Liver (tissue), 9 donors: Measurements from ENCODE around the gene HSPA12B. TPM values are rescaled to one million over a fixed set of nuclear protein-coding genes. Genes with fewer than 3 reads are reported as not detected.

Experiments
- DNase-seq: peaks from one replicate; pipeline ENCODE4 v3.0.0-alpha.2; 2017; ENCODE audit warnings: low spot score
- H3K27ac ChIP-seq, 2 donors: one replicate each; pipeline ENCODE4 v1.7.0; 2013; ENCODE audit warnings: inconsistent platforms in 2 of 2, low read length in 2 of 2, control low read depth in 1 of 2, low read depth in 1 of 2, mild to moderate bottlenecking in 1 of 2
- H3K27me3 ChIP-seq, 4 donors: one replicate each; pipeline versions ENCODE4 v1.6.1 to v1.7.0; 2013; ENCODE audit warnings: low read length in 3 of 4, inconsistent platforms in 1 of 4, mild to moderate bottlenecking in 1 of 4, moderate library complexity in 1 of 4; ENCODE audit not compliant: control insufficient read depth in 4 of 4, insufficient read depth in 4 of 4
- H3K36me3 ChIP-seq, 4 donors: one replicate each; pipeline versions ENCODE4 v1.6.1 to v1.7.0; 2013; ENCODE audit warnings: low read length in 3 of 4, mild to moderate bottlenecking in 3 of 4, low read depth in 1 of 4, moderate library complexity in 1 of 4; ENCODE audit not compliant: control insufficient read depth in 4 of 4, insufficient read depth in 3 of 4
- H3K4me1 ChIP-seq, 4 donors: one replicate each; pipeline versions ENCODE4 v1.6.1 to v1.7.0; 2013; ENCODE audit warnings: low read length in 3 of 4, mild to moderate bottlenecking in 3 of 4, moderate library complexity in 1 of 4; ENCODE audit not compliant: control insufficient read depth in 4 of 4, insufficient read depth in 4 of 4
- H3K4me3 ChIP-seq, 3 donors: one replicate each; pipeline versions ENCODE4 v1.6.1 to v1.7.0; 2013; ENCODE audit warnings: low read length in 3 of 3, control low read depth in 1 of 3, low read depth in 1 of 3, mild to moderate bottlenecking in 1 of 3
- H3K9ac ChIP-seq, 2 donors: one replicate each; pipeline ENCODE4 v1.7.0; 2013; ENCODE audit warnings: low read length in 2 of 2, mild to moderate bottlenecking in 2 of 2, moderate library complexity in 2 of 2, control low read depth in 1 of 2, low read depth in 1 of 2
- H3K9me3 ChIP-seq, 4 donors: one replicate each; pipeline versions ENCODE4 v1.6.1 to v1.7.0; 2013; ENCODE audit warnings: low read length in 3 of 4; ENCODE audit not compliant: control insufficient read depth in 4 of 4
- ATF3 ChIP-seq: IDR thresholded peaks from 2 replicates; pipeline ENCODE4 v1.6.1; 2016; ENCODE audit warnings: antibody characterized with exemption
- CTCF ChIP-seq: fragments of 150-350 bp; IDR thresholded peaks from 2 replicates; pipeline ENCODE4 v1.5.1; 2017; ENCODE audit warnings: improper control_type of control experiment, low read depth, low read length; ENCODE audit not compliant: missing input control
- EGR1 ChIP-seq, 2 donors: IDR thresholded peaks; 2 replicates each; pipeline ENCODE4 v1.6.1; 2016 to 2018; ENCODE audit warnings: antibody characterized with exemption in 2 of 2, low read depth in 2 of 2
- FOXA1 ChIP-seq: IDR thresholded peaks from 2 replicates; pipeline ENCODE4 v1.6.1; 2016; ENCODE audit warnings: antibody characterized with exemption
- GABPA ChIP-seq, 2 donors: IDR thresholded peaks in 1 of 2; conservative IDR thresholded peaks in 1 of 2; 2 replicates each; pipeline ENCODE4 v1.6.1; 2016; ENCODE audit warnings: antibody characterized with exemption in 2 of 2, mild to moderate bottlenecking in 1 of 2, moderate library complexity in 1 of 2
- HNF4A ChIP-seq, 2 donors: conservative IDR thresholded peaks; 2 replicates each; pipeline ENCODE4 v1.6.1; 2016; ENCODE audit warnings: antibody characterized with exemption in 2 of 2, mild to moderate bottlenecking in 2 of 2
- HNF4G ChIP-seq: IDR thresholded peaks from 2 replicates; pipeline ENCODE4 v1.6.1; 2016; ENCODE audit warnings: antibody characterized with exemption
- JUND ChIP-seq, 2 donors: IDR thresholded peaks; 2 replicates each; pipeline ENCODE4 v1.6.1; 2016; ENCODE audit warnings: antibody characterized with exemption in 2 of 2
- NR2F2 ChIP-seq: IDR thresholded peaks from 2 replicates; pipeline ENCODE4 v1.6.1; 2016; ENCODE audit warnings: antibody characterized with exemption
- RAD21 ChIP-seq, 2 donors: IDR thresholded peaks; 2 replicates each; pipeline ENCODE4 v1.6.1; 2016; ENCODE audit warnings: antibody characterized with exemption in 2 of 2, mild to moderate bottlenecking in 2 of 2
- RXRA ChIP-seq, 2 donors: IDR thresholded peaks; 2 replicates each; pipeline ENCODE4 v1.6.1; 2017 to 2018; ENCODE audit warnings: antibody characterized with exemption in 2 of 2, mild to moderate bottlenecking in 1 of 2
- SP1 ChIP-seq: IDR thresholded peaks from 2 replicates; pipeline ENCODE4 v1.6.1; 2018; ENCODE audit warnings: antibody characterized with exemption, mild to moderate bottlenecking
- TAF1 ChIP-seq: conservative IDR thresholded peaks from 2 replicates; pipeline ENCODE4 v1.6.1; 2016; ENCODE audit warnings: antibody characterized with exemption, mild to moderate bottlenecking
- YY1 ChIP-seq: IDR thresholded peaks from 2 replicates; pipeline ENCODE4 v1.6.1; 2016; ENCODE audit warnings: antibody characterized with exemption, mild to moderate bottlenecking
- WGBS: extraction: QIAGEN DNeasy Blood & Tissue Kit; methylation state at CpG from one replicate; pipeline ENCODE4 v1.1.7; 2013; 5-methylcytosine and 5-hydroxymethylcytosine counted together
- polyA plus RNA-seq, 2 donors: library from polyadenylated mRNA; stranded (reverse) in 1 of 2; unstranded in 1 of 2; fragments of 200-250 nt in 1 of 2; fragments of >200 nt in 1 of 2; fragmentation: Nextera tagmentation in 1 of 2; extraction: Ambion mirVana in 1 of 2; gene quantifications; one replicate each; pipeline versions ENCODE4 v1.2.1 to v1.2.3, GENCODE V29; 2013 to 2015
- total RNA-seq, 2 donors: library from RNA; depleted of rRNA; stranded (reverse); fragments of >200 nt; gene quantifications; one replicate each; pipeline ENCODE4 v1.2.3, GENCODE V29; 2014
- TF ChIP-seq, protein P1 (sequence below): IDR thresholded peaks from 2 replicates; pipeline ENCODE4 v1.6.1; 2016; ENCODE audit warnings: antibody characterized with exemption
- TF ChIP-seq, protein P2 (sequence below): IDR thresholded peaks from 2 replicates; pipeline ENCODE4 v1.6.1; 2016; ENCODE audit warnings: antibody characterized with exemption
- donor health status: healthy.
- donor health status: healthy.
- donor health status: healthy.
- donor health status: healthy.
- donor health status: healthy.

HSPA12B gene
- total and polyA plus RNA-seq, 4 donors: 0.72 to 1.8 (median 0.87) TPM

GRCh38 chr20:3735768-3736167, 3.3 kb downstream of the HSPA12B start (continued):
- TF ChIP-seq, protein P1, sequence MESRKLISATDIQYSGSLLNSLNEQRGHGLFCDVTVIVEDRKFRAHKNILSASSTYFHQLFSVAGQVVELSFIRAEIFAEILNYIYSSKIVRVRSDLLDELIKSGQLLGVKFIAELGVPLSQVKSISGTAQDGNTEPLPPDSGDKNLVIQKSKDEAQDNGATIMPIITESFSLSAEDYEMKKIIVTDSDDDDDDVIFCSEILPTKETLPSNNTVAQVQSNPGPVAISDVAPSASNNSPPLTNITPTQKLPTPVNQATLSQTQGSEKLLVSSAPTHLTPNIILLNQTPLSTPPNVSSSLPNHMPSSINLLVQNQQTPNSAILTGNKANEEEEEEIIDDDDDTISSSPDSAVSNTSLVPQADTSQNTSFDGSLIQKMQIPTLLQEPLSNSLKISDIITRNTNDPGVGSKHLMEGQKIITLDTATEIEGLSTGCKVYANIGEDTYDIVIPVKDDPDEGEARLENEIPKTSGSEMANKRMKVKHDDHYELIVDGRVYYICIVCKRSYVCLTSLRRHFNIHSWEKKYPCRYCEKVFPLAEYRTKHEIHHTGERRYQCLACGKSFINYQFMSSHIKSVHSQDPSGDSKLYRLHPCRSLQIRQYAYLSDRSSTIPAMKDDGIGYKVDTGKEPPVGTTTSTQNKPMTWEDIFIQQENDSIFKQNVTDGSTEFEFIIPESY: no peak
- TF ChIP-seq TAF1 (no peak), SP1 (no peak), HNF4A (conservative IDR thresholded peaks at IDR 0.05) (no peak), JUND (IDR thresholded peaks at IDR 0.05) (no peak), EGR1 (IDR thresholded peaks at IDR 0.05; ENCODE audit: low read depth in 2 of 2) (no peak)

GRCh38 chr20:3738111-3739053, 5.9 kb downstream of the HSPA12B start:
- no peak for DNase-seq
- H3K36me3 ChIP-seq: no peaks in the 10 kb centered on the region
- no peak overlapping the region for H3K27ac ChIP-seq
- peaks cover 5 to 12% (median 8%) of the 10 kb centered on the region in 4 donors for H3K4me1 ChIP-seq
- H3K9ac ChIP-seq: no peak overlapping the region
- 44% methylated on average over 11 of the region's 11 CpGs for WGBS
- H3K27me3 ChIP-seq: no peaks in the 10 kb centered on the region
- H3K4me3 ChIP-seq: no peak overlapping the region
- H3K9me3 ChIP-seq: no peaks in the 10 kb centered on the region
- TF ChIP-seq YY1 (peak; percentile 24), RXRA (IDR thresholded peaks at IDR 0.05) (peak; percentile 76 to 82), RAD21 (IDR thresholded peaks at IDR 0.05) (no peak), GABPA (IDR thresholded peaks at IDR 0.05 in 1 of 2, conservative IDR thresholded peaks at IDR 0.05 in 1 of 2) (no peak), SP1 (peak; percentile 8), NR2F2 (no peak), HNF4A (conservative IDR thresholded peaks at IDR 0.05) (peak; percentile 64 to 68)

- Histone ChIP-seq H3K27ac (no peak overlapping the region), H3K36me3 (no peaks in the 10 kb centered on the region), H3K9ac (no peak overlapping the region), H3K4me1 (peaks cover 5 to 12% (median 8%) of the 10 kb centered on the region in 4 donors), H3K4me3 (no peak overlapping the region), H3K9me3 (no peaks in the 10 kb centered on the region), H3K27me3 (no peaks in the 10 kb centered on the region)
- no peak for DNase-seq
- TF ChIP-seq CTCF: no peak
- no peak for TF ChIP-seq EGR1 (IDR thresholded peaks at IDR 0.05; ENCODE audit: low read depth in 2 of 2)
- TF ChIP-seq FOXA1: no peak
- TF ChIP-seq ATF3: no peak
- no peak for TF ChIP-seq HNF4G
- TF ChIP-seq, protein P1: no peak
- no peak for TF ChIP-seq HNF4A (conservative IDR thresholded peaks at IDR 0.05)
- TF ChIP-seq, protein P2, sequence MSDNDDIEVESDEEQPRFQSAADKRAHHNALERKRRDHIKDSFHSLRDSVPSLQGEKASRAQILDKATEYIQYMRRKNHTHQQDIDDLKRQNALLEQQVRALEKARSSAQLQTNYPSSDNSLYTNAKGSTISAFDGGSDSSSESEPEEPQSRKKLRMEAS: no peak
- TF ChIP-seq RXRA (IDR thresholded peaks at IDR 0.05): no peak
- TF ChIP-seq NR2F2: no peak
- WGBS: 82% methylated on average over 19 of the region's 19 CpGs
Measured at GRCh38 chr20:3739054-3739925, 6.8 kb downstream of the HSPA12B start.
